T-helper 1 cell treated with Interleukin-12 subunit alpha and Interleukin-12 subunit beta and Interleukin-4 antibody, amounts not matched to agents 30 ng/mL and 1 ng/mL, for 36 hours (primary cell): Measurements from ENCODE around the gene PAK6. TPM values are rescaled to one million over a fixed set of nuclear protein-coding genes. Genes with fewer than 3 reads are reported as not detected.

ENCODE experiments used
- intact Hi-C: fragments of 100-400 bp; cut with micrococcal nuclease; formaldehyde crosslinking; loops from one replicate; pipeline ENCODE4 v1.15.1; 2024
- total RNA-seq: library from RNA; stranded (reverse); gene quantifications from 2 replicates; pipeline ENCODE4 v1.2.3, GENCODE V29; 2022

Gene PAK6
- total RNA-seq, 1 donor from 2014 or later, result 0.22 TPM

- intact Hi-C loops, result no loop called here
Observed at GRCh38 chr15:40275954-40276353, 37.1 kb downstream of the PAK6 start.

- intact Hi-C loops, result loop anchor here (1.0 kb wide), 1 partner anchor 174 kb away; no protein-coding TSS in a partner anchor
Observed at GRCh38 chr15:40276927-40277326, 38.1 kb downstream of the PAK6 start.

- intact Hi-C loops, result loop anchor here (1.0 kb wide), 1 partner anchor 174 kb away; no protein-coding TSS in a partner anchor
Observed at GRCh38 chr15:40277471-40277870, 38.6 kb downstream of the PAK6 start.

GRCh38 chr15:40278026-40278425 is 39.2 kb downstream of the PAK6 start:
- intact Hi-C loops, result no loop called here

- intact Hi-C loops, result loop anchor here (1.0 kb wide), 4 partner anchors 31 to 143 kb away; no protein-coding TSS in a partner anchor
Observed at GRCh38 chr15:40279437-40280141, 40.7 kb downstream of the PAK6 start.

- intact Hi-C loops, result no loop called here
Observed at GRCh38 chr15:40280260-40281056, 41.6 kb downstream of the PAK6 start.

- intact Hi-C loops, result no loop called here
Observed at GRCh38 chr15:40281057-40281800, 42.4 kb downstream of the PAK6 start.

- intact Hi-C loops, result no loop called here
Observed at GRCh38 chr15:40281801-40282146, 42.9 kb downstream of the PAK6 start.

GRCh38 chr15:40282147-40282868 is 43.4 kb downstream of the PAK6 start:
- intact Hi-C loops, result no loop called here

- intact Hi-C loops, result no loop called here
Observed at GRCh38 chr15:40282869-40283614, 44.2 kb downstream of the PAK6 start, which contains the start of gene ANKRD63. ANKRD63 (minus strand) TSS chr15:40283064; CDS start chr15:40282586, 478 bp downstream.

- intact Hi-C loops, result no loop called here
Observed at GRCh38 chr15:40283615-40284300, 44.9 kb downstream of the PAK6 start.

GRCh38 chr15:40285151-40285550 is 46.3 kb downstream of the PAK6 start:
- intact Hi-C loops, result no loop called here

- intact Hi-C loops, result no loop called here
Observed at GRCh38 chr15:40285554-40286011, 46.7 kb downstream of the PAK6 start.

- intact Hi-C loops, result no loop called here
Observed at GRCh38 chr15:40286061-40286532, 47.2 kb downstream of the PAK6 start.

GRCh38 chr15:40286794-40287193 is 47.9 kb downstream of the PAK6 start:
- intact Hi-C loops, result no loop called here

- intact Hi-C loops, result no loop called here
Observed at GRCh38 chr15:40287505-40287904, 48.6 kb downstream of the PAK6 start.

- intact Hi-C loops, result no loop called here
Observed at GRCh38 chr15:40287968-40288367, 49.1 kb downstream of the PAK6 start.

- intact Hi-C loops, result no loop called here
Observed at GRCh38 chr15:40289140-40289775, 50.4 kb downstream of the PAK6 start.

- intact Hi-C loops, result no loop called here
Observed at GRCh38 chr15:40290545-40290917, 51.7 kb downstream of the PAK6 start.
